Body of pancreas (tissue), 4 donors: ENCODE data around the gene PTPRM.

Experiments
- POLR2A ChIP-seq, 3 donors: fragments of 450-650 bp; IDR thresholded peaks; one replicate each; pipeline ENCODE4 v1.6.1; 2016; ENCODE audit warnings: antibody characterized with exemption in 3 of 3, mild to moderate bottlenecking in 2 of 3
- TF ChIP-seq, protein P1 (sequence below), 7 experiments: fragments of 450-650 bp in 4 of 7; fragments of 200-600 bp in 3 of 7; sonication (generic) in 3 of 7; IDR thresholded peaks; one replicate each; pipeline ENCODE4 v1.5.1; 2016 to 2019; ENCODE audit warnings: antibody characterized with exemption in 7 of 7

DNA sequence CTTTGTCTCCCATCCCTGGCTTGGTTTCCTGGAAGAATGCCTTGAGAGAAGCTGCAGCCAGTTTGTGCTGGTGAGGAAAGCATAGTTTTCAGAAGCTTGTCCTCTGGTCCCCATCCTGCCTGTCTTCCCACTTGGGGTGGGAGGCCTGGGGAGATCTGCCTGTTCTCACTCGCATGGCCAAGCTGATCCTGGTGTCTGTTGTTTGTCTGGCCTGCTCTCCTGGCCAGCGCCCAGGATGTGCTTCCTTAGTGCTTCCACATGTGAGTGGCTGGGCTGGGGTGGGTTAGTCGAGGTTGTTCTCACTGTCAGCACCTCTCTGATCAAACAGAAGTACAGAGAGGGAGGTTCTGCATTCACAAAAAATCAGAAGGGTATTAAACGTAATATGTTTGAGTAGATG, 49.5 kb downstream of the PTPRM start:
- TF ChIP-seq, protein P1, sequence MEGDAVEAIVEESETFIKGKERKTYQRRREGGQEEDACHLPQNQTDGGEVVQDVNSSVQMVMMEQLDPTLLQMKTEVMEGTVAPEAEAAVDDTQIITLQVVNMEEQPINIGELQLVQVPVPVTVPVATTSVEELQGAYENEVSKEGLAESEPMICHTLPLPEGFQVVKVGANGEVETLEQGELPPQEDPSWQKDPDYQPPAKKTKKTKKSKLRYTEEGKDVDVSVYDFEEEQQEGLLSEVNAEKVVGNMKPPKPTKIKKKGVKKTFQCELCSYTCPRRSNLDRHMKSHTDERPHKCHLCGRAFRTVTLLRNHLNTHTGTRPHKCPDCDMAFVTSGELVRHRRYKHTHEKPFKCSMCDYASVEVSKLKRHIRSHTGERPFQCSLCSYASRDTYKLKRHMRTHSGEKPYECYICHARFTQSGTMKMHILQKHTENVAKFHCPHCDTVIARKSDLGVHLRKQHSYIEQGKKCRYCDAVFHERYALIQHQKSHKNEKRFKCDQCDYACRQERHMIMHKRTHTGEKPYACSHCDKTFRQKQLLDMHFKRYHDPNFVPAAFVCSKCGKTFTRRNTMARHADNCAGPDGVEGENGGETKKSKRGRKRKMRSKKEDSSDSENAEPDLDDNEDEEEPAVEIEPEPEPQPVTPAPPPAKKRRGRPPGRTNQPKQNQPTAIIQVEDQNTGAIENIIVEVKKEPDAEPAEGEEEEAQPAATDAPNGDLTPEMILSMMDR (IDR thresholded peaks at IDR 0.05) = no peak
- TF ChIP-seq POLR2A (IDR thresholded peaks at IDR 0.05) = no peak
